ENCODE results near the gene TRMT44.
"Not testable (repeated sequence)": the region's sequence is repeated elsewhere in the genome, so short reads cannot be mapped to it uniquely, and the experiment has no call there.

Gene TRMT44

DNA sequence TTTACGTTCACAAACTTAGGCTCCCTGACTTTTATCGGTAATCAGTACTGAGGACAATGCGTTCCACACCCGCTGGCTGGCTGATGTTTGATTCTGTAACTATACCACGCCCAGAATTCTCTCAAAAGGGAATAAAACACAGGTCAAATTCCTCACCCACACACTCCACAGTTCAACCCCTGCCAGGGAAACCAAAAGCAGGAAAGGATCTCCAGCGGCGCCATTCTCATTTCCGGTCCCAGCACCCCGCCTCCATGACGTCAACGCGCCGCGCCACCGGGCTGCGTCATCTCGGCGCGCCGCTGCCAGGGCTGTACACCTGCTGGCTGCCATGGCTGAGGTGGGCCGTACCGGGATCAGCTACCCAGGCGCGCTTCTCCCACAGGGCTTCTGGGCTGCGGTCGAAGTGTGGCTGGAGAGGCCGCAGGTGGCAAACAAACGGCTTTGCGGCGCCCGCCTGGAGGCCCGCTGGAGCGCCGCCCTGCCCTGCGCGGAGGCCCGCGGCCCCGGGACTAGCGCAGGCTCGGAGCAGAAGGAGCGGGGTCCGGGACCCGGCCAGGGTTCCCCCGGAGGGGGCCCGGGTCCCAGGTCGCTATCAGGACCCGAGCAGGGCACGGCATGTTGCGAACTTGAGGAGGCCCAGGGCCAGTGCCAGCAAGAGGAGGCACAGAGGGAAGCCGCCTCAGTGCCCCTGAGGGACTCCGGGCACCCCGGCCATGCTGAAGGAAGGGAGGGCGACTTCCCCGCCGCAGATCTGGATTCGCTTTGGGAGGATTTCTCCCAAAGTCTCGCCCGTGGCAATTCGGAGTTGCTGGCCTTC is at the start of gene TRMT44, which contains the start of gene ACOX3:
Gene TRMT44, plus strand, starts transcription at position 286 of the 820 bp plus-strand sequence. Its CDS starts 46 bp downstream, at position 332.
Gene ACOX3, minus strand, starts transcription at position 232 of the 820 bp plus-strand sequence. CDS start 24,202 bp downstream, outside the sequence.
- DNase-seq (ENCODE audit: low spot score): peak; percentile 95

- no peak for DNase-seq (ENCODE audit: low spot score)
These were observed 49.5 kb upstream of the TRMT44 start for GRCh38 chr4:8391071-8391470.

- DNase-seq (ENCODE audit: low spot score): no peak
These were observed 48.6 kb upstream of the TRMT44 start for GRCh38 chr4:8391972-8392371.

DNA sequence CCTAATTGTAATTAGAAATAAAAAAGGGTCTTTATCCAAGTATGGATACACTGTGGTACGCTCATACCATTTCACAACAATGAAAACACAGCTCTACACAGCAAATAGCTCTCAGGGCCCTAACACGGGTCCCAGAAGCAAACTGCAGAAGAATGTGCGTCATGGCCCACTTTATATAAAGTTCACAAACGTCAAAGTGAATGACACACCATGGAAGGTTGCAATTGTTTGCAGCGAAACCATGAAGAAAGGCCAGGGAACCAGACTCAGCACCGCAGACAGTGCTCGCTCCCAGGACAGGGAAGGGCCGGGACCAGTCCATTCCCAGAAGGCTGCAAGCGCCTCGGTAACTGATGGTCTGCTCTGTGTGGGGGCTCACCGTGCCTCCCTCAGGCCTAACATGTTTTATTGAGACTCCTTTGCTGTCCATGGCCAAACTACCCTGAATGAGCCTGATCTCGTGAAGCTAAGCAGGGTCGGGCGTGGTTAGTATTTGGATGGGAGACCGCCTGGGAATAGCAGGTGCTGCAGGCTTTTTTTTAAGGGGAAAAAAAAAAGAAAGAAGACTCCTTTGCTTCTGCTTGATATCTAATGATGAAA is 47.9 kb upstream of the TRMT44 start:
- no peak for DNase-seq (ENCODE audit: low spot score)

DNA sequence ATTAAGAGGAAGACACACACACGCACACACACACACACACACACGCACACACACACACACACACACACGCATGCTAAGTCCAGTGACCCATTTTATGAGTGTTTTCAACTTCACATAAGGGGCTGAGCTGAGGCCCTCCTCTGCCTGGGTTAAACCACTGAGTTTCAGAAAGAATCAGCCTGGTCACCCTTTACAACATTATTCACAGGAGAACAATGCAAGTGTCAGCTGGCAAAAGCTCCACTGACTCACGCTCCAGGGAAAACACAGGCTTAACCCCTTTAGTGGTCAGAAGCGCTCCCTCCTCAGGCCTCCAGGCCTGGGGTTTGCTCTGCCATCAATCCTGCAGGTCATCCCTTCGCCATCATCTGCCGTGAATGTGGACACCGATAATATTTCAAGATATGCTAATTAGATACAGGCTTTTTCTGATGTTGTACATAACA is 47.0 kb upstream of the TRMT44 start:
- DNase-seq (ENCODE audit: low spot score): no peak

- DNase-seq (ENCODE audit: low spot score): no peak
These were observed 46.5 kb upstream of the TRMT44 start for GRCh38 chr4:8394061-8394519.

DNA sequence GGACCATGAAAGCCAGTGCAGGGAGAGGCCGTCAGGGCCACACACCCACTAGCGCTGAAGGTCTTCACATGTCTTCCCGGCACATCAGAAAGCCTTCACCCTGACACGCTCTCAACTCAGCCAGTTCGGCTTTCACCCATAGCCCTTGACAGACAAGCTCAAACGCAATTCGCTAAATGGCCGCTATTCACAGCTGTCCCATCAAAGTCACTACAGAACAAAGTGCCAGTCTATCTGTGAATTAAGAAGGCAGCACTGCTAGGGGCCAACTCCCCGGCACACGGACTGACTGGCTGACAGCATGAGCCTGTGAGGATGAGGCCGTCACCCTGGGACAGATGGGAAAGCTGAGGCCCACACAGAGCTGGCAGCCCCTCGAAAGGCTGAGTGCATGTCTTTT is 45.8 kb upstream of the TRMT44 start:
- no peak for DNase-seq (ENCODE audit: low spot score)

DNA sequence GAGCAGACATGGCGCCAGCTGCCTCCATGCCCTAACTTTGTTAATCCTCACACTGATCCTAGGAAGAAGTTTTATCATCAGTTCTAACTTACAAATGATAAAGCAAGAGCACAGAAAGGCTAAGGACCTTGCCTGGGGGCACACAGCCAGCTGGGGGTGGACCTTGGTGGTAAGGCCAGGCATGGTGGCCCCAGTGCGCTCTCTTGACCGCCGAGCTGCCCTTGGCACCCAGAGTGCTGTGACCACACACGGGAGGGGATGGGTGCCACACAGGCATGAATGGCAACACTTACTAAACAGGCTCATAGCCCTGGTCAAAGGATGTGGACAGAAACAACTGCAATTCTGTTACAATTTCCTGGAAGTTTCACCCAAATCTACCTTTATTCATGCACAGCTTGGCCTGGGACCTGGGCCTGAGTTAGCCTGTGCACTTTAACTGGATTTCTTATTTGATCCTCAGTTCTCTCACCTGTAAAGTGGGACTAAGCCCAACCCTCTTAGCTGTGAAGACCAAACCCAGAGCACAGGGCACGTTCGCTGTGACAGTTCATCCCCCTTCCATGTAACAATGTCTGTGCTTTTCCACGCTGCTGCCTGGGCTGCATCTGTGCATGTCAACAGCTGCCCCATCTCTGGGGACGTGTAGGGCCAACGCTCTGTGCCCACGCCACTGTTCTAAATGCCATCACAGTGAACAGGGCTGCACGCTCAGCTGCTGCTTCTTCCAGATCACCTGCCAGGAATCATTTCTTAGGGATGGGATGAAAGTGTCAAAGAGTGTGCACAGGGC is 44.9 kb upstream of the TRMT44 start:
- no peak for DNase-seq (ENCODE audit: low spot score)

- no peak for DNase-seq (ENCODE audit: low spot score)
These were observed 43.7 kb upstream of the TRMT44 start for GRCh38 chr4:8396762-8397406.

GRCh38 chr4:8398347-8398746 is 42.2 kb upstream of the TRMT44 start:
- DNase-seq (ENCODE audit: low spot score): no peak

DNA sequence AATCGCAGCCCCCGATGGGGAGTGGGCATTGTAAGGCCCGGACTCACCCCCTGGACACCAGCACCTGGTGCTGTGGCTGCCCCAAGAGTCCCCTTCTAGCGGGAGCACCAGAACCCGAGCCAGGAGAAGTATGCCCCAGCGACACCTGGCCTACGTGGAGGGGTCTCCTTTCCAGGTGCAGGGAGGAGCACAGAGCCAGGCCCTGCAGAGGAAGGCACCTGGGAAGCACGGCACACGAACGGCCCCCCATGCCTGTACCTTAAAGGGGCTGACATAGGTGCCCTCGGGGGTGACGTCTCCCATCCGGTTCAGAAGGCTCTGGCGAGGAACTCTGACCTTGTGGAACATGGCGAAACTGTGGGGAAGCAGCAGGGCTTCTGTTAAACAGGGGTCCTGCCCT is 41.3 kb upstream of the TRMT44 start:
- DNase-seq (ENCODE audit: low spot score): no peak

- DNase-seq (ENCODE audit: low spot score): no peak
These were observed 39.8 kb upstream of the TRMT44 start for GRCh38 chr4:8400632-8401325.

GRCh38 chr4:8401665-8402064 is 38.9 kb upstream of the TRMT44 start:
- DNase-seq (ENCODE audit: low spot score): no peak

DNA sequence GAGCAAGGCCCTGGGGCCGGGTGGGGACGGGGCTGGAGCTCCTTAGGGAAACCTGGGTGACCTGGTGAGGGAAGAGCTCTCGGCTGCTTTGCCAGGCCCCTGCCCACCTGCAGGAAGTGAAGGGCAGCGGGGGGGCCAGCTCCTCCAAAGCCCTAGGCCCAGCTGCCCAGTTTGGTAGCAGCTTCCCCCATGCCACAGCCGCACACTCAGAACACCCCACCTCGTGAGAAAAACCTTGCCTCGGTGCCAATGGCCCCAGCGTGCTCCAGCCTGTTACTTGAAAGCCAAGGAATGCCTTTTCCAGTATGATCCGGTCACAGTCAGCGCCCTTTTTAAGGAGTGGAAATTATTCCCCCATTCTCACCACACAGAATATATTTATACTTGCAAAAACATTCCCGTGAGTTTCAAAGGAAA is 38.4 kb upstream of the TRMT44 start:
- DNase-seq (ENCODE audit: low spot score): no peak

DNA sequence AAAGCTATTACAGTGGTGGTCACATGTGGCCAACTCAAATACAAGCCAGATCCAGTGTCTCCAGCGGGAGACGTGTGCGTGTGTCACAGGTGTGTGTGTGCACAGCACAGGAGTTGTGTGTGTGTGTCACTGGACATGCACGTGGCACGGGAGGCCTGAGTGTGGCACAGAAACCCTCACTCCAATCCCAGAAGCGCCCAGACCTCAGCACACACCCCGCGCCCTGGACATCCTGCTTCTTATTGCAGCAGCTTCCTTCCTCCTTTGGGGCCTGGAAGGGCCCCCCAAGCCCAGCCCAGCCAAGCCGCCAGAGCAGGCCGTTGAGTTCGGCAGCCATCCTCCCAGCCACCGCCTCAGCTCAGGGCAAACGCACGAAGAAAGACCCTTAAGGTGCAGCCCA is 37.9 kb upstream of the TRMT44 start:
- DNase-seq (ENCODE audit: low spot score): no peak

DNA sequence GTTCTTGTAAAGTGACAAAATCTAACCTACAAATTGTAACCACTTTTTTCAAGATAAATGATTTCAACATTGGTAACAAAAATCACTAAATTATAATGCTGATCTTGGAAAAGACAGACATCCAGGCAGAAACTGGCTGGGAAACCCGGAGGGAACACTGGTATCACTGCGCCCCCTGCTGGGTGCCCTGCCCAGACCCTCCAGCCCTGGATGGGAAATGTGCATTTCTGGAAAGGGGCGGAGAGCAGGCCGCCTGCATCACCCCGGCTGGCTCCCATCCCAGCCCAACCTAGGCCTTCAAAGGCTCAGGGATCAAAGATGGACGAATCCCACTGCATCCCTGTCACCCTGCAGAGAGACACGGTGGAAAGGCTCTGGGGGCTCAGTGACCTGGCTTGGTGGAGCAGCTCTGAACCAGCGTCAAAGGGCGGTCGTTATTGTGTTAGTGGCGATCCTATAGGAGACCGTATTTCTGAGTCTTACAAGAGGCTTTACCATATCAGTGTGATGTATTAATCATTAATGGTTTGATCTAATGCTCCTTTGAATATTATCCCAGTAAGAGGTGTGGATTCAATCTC is 37.3 kb upstream of the TRMT44 start:
- peak; percentile 41 for DNase-seq (ENCODE audit: low spot score)

GRCh38 chr4:8403976-8404375 is 36.6 kb upstream of the TRMT44 start:
- no peak for DNase-seq (ENCODE audit: low spot score)

- DNase-seq (ENCODE audit: low spot score): no peak
These were observed 35.6 kb upstream of the TRMT44 start for GRCh38 chr4:8404791-8405515.

- DNase-seq (ENCODE audit: low spot score): no peak
These were observed 35.1 kb upstream of the TRMT44 start for GRCh38 chr4:8405516-8405875.

GRCh38 chr4:8406887-8407286 is 33.7 kb upstream of the TRMT44 start:
- DNase-seq (ENCODE audit: low spot score): not testable (repeated sequence)

Data from CD4-positive, alpha-beta T cell treated with Interleukin-15 for 4 hours (primary cell).